HEK293T (cell line): ENCODE data around the gene AGPAT3.

Experiments used
- ARNT ChIP-seq: fragments of 450-650 bp; IDR thresholded peaks from 2 replicates; pipeline ENCODE4 v1.6.1; 2017; ENCODE audit warnings: mild to moderate bottlenecking
- BHLHE40 ChIP-seq: fragments of 450-650 bp; IDR thresholded peaks from 2 replicates; pipeline ENCODE4 v1.6.1; 2016; ENCODE audit warnings: mild to moderate bottlenecking, moderate library complexity, borderline replicate concordance
- ELF4 ChIP-seq: fragments of 450-650 bp; IDR thresholded peaks from 2 replicates; pipeline ENCODE4 v1.6.1; 2017; ENCODE audit warnings: antibody characterized with exemption
- FOXM1 ChIP-seq: fragments of 450-650 bp; IDR thresholded peaks from 2 replicates; pipeline ENCODE4 v1.6.1; 2017; ENCODE audit warnings: mild to moderate bottlenecking, borderline replicate concordance
- HDGF ChIP-seq: fragments of 450-650 bp; IDR thresholded peaks from 2 replicates; pipeline ENCODE4 v1.6.1; 2017; ENCODE audit warnings: antibody characterized with exemption, borderline replicate concordance
- L3MBTL2 ChIP-seq: fragments of 450-650 bp; conservative IDR thresholded peaks from 2 replicates; pipeline ENCODE4 v1.6.1; 2016; ENCODE audit warnings: mild to moderate bottlenecking
- NFRKB ChIP-seq: fragments of 450-650 bp; IDR thresholded peaks from 2 replicates; pipeline ENCODE4 v1.6.1; 2016; ENCODE audit warnings: mild to moderate bottlenecking, moderate library complexity

- no peak for TF ChIP-seq ELF4
- TF ChIP-seq FOXM1: no peak
- TF ChIP-seq HDGF: no peak
- TF ChIP-seq BHLHE40: no peak
- TF ChIP-seq ARNT: no peak
- TF ChIP-seq NFRKB: no peak
- TF ChIP-seq L3MBTL2: no peak
Observed at GRCh38 chr21:43967981-43968380, 103.0 kb downstream of the AGPAT3 start.
